ENCODE data around the gene MRNIP. TPM values are rescaled to one million over a fixed set of nuclear protein-coding genes. Genes with fewer than 3 reads are reported as not detected.

Gene MRNIP
- total RNA-seq, 3 donors from 2014 or later: 32.3 to 67.2 (median 48.8) TPM

DNA sequence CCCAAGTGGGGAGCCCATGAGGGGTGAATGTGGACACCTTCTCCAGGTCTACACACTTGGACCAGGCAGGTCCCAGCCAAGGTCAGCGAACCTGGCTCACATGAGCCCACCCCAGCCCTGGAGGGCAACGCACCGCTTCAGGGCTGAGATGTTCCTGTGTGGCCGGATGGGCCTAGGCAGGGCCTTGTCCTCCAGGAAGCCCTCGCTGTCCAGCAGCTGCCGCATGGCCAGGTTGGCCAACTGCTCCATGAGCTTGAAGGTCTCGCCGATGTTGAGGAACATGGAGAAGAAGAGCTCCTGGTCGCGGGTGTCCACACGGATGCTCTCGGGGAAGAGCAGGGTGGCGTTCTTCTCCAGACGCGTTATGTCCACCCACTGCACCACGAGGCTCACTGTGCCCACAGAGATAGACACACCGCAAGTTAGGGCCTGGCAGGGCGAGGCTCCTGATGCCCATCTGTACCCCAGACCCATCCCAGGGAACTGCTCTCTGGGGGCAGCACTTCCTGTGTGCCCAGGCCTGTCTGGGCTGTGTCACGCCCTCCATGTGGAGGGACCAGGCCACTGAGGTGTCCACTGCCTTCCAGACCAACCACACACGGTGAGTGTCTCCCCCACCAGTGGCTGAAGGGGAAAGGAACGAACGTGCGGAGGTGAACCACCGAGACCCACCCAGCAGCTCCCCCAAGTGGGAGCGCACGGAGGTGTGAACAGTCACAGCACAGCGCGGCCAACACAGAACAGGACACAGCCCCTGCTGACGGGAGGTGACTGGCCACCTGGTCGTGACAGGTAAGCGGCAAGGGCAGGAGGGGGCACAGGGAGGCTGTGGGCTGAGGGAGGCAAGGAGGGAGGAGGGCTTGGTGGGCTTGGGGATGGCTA is 34.7 kb upstream of the MRNIP start:
- intact Hi-C loops (cut with DNase I; ENCODE audit: low total_unique reads): no loop called here
- no peak for DNase-seq (ENCODE audit: low spot score in 2 of 2)
- H3K27ac ChIP-seq: no peak overlapping the region
- no peaks in the 10 kb centered on the region for H3K9me3 ChIP-seq
- peaks cover 38% of the 10 kb centered on the region for H3K36me3 ChIP-seq
- TF ChIP-seq POLR2AphosphoS5 (IDR thresholded peaks at IDR 0.05): no peak
- no peak for TF ChIP-seq CTCF (IDR thresholded peaks at IDR 0.05)
- TF ChIP-seq POLR2A (IDR thresholded peaks at IDR 0.05): no peak
- no peaks in the 10 kb centered on the region for H3K27me3 ChIP-seq
- no peaks in the 10 kb centered on the region for H3K4me1 ChIP-seq
- H3K4me3 ChIP-seq: no peak overlapping the region

- Histone ChIP-seq H3K27ac (no peak overlapping the region), H3K4me3 (no peak overlapping the region), H3K27me3 (no peaks in the 10 kb centered on the region), H3K9me3 (no peaks in the 10 kb centered on the region), H3K36me3 (peaks cover 41% of the 10 kb centered on the region), H3K4me1 (no peaks in the 10 kb centered on the region)
- intact Hi-C loops (cut with DNase I; ENCODE audit: low total_unique reads): no loop called here
- DNase-seq (ENCODE audit: low spot score in 2 of 2): no peak
- TF ChIP-seq CTCF (IDR thresholded peaks at IDR 0.05) (no peak), POLR2A (IDR thresholded peaks at IDR 0.05) (no peak), POLR2AphosphoS5 (IDR thresholded peaks at IDR 0.05) (no peak)
Measured at GRCh38 chr5:179892255-179892654, 33.6 kb upstream of the MRNIP start.

DNA sequence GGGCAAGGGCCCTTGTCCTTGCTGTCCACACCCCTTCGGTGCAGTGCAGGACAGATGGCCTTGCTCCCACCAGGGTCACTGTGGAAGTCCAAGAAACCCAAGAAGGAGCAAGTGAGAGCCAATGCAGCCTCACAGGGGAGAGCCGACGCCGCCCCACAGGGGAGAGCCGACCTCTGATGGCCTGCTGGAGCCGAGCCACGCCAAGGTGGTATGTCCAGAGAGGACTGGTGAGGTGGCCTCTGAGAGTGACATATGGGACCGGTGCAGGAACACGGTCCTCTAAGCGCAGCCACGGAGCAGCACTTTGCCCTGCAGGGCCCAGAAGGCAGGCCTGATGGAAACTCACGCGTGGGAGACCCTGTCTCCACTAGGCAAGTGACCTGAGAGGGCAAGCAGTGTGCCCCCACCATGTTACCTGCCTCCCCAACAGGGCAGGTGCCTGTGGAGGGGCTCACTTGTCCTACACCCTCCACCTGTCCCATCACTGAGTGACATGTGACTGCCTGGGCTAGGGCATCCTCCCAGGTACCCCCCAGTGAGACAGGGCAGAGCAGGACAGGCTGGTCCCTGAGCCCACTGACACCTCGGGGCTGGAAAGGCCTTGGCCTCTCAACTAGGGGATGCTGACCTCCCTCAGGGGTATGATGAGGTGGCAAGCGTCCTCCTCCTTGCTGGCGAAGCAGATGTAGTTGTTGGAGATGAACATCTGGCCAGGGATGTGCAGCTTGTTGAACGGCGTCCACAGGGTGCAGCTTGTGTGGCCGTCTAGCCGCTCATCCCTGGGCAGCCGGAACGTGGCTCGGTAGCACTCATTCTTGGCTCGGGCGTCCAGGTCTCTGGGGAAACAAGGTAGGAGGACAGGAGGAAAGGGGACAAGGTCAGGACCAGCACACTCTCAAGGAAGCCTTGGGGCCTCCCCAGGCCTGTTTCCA is 32.4 kb upstream of the MRNIP start:
- H3K36me3 ChIP-seq: peaks cover 43% of the 10 kb centered on the region
- no peaks in the 10 kb centered on the region for H3K27me3 ChIP-seq
- H3K27ac ChIP-seq: no peak overlapping the region
- H3K4me3 ChIP-seq: no peak overlapping the region
- no peaks in the 10 kb centered on the region for H3K4me1 ChIP-seq
- no peak for DNase-seq (ENCODE audit: low spot score in 2 of 2)
- intact Hi-C loops (cut with DNase I; ENCODE audit: low total_unique reads): no loop called here
- H3K9me3 ChIP-seq: no peaks in the 10 kb centered on the region
- TF ChIP-seq CTCF (IDR thresholded peaks at IDR 0.05): no peak

DNA sequence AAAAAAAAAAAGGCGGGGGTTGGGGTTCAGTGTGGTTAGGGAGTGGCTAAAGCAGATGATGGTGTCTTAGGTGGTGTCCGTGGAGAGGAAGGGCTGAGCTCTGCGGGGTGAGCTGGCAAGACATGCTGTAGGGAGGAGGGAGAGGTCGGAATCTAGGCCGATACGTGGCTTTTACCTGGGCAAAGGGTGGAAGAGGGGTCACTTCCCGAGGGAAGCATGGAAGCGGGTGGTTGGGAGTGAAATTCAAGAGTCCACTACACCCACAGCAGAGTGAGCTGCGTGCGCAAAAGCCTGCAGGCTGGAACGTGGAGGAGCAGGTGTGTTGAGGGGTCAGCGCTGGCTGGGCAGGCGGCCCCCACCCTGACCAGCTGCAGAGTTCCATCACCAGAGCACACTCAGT is 31.3 kb upstream of the MRNIP start:
- H3K27me3 ChIP-seq: no peaks in the 10 kb centered on the region
- H3K36me3 ChIP-seq: peaks cover 45% of the 10 kb centered on the region
- H3K4me1 ChIP-seq: no peaks in the 10 kb centered on the region
- no peak for DNase-seq (ENCODE audit: low spot score in 2 of 2)
- H3K9me3 ChIP-seq: no peaks in the 10 kb centered on the region
- TF ChIP-seq POLR2AphosphoS5 (IDR thresholded peaks at IDR 0.05): no peak
- no peak for TF ChIP-seq POLR2A (IDR thresholded peaks at IDR 0.05)
- no peak for TF ChIP-seq CTCF (IDR thresholded peaks at IDR 0.05)
- no peak overlapping the region for H3K27ac ChIP-seq
- intact Hi-C loops (cut with DNase I; ENCODE audit: low total_unique reads): no loop called here
- H3K4me3 ChIP-seq: no peak overlapping the region

- Histone ChIP-seq H3K27me3 (no peaks in the 10 kb centered on the region), H3K9me3 (peaks cover 9 to 15% of the 10 kb centered on the region in 2 donors), H3K4me3 (no peak overlapping the region), H3K36me3 (peaks cover 38% of the 10 kb centered on the region), H3K27ac (no peak overlapping the region), H3K4me1 (no peaks in the 10 kb centered on the region)
- no peak for DNase-seq (ENCODE audit: low spot score in 2 of 2)
- intact Hi-C loops (cut with DNase I; ENCODE audit: low total_unique reads): no loop called here
- no peak for TF ChIP-seq POLR2A (IDR thresholded peaks at IDR 0.05)
- TF ChIP-seq CTCF (IDR thresholded peaks at IDR 0.05): no peak
- TF ChIP-seq POLR2AphosphoS5 (IDR thresholded peaks at IDR 0.05): no peak
Measured at GRCh38 chr5:179887802-179888201, 29.2 kb upstream of the MRNIP start.

All from breast epithelium (tissue), 4 donors.